ENCODE data around the gene CDC42EP3.

CDC42EP3 gene

GRCh38 chr2:37601569-37601968, 69.9 kb downstream of the CDC42EP3 start:
- Histone ChIP-seq H3K9me3 (ENCODE audit: control insufficient read depth, low read length) (no peaks in the 10 kb centered on the region), H3K4me3 (ENCODE audit: low read length) (no peak overlapping the region), H3K27me3 (ENCODE audit: control insufficient read depth, insufficient read depth, low read length) (no peaks in the 10 kb centered on the region), H3K4me1 (ENCODE audit: control insufficient read depth, insufficient read depth, low read length) (no peaks in the 10 kb centered on the region), H3K9ac (ENCODE audit: low read length) (no peak overlapping the region), H3K36me3 (ENCODE audit: control insufficient read depth, insufficient read depth, low read length) (no peaks in the 10 kb centered on the region)

- Histone ChIP-seq H3K9me3 (ENCODE audit: control insufficient read depth, low read length) (no peaks in the 10 kb centered on the region), H3K4me3 (ENCODE audit: low read length) (no peak overlapping the region), H3K27me3 (ENCODE audit: control insufficient read depth, insufficient read depth, low read length) (no peaks in the 10 kb centered on the region), H3K36me3 (ENCODE audit: control insufficient read depth, insufficient read depth, low read length) (no peaks in the 10 kb centered on the region), H3K9ac (ENCODE audit: low read length) (no peak overlapping the region), H3K4me1 (ENCODE audit: control insufficient read depth, insufficient read depth, low read length) (no peaks in the 10 kb centered on the region)
Observed at GRCh38 chr2:37600735-37601134, 70.7 kb downstream of the CDC42EP3 start.

- no peaks in the 10 kb centered on the region for H3K36me3 ChIP-seq (ENCODE audit: control insufficient read depth, insufficient read depth, low read length)
- no peak overlapping the region for H3K4me3 ChIP-seq (ENCODE audit: low read length)
- no peaks in the 10 kb centered on the region for H3K9me3 ChIP-seq (ENCODE audit: control insufficient read depth, low read length)
- no peaks in the 10 kb centered on the region for H3K4me1 ChIP-seq (ENCODE audit: control insufficient read depth, insufficient read depth, low read length)
- no peak overlapping the region for H3K9ac ChIP-seq (ENCODE audit: low read length)
- no peaks in the 10 kb centered on the region for H3K27me3 ChIP-seq (ENCODE audit: control insufficient read depth, insufficient read depth, low read length)
Observed at GRCh38 chr2:37599688-37600525, 71.5 kb downstream of the CDC42EP3 start.

DNA sequence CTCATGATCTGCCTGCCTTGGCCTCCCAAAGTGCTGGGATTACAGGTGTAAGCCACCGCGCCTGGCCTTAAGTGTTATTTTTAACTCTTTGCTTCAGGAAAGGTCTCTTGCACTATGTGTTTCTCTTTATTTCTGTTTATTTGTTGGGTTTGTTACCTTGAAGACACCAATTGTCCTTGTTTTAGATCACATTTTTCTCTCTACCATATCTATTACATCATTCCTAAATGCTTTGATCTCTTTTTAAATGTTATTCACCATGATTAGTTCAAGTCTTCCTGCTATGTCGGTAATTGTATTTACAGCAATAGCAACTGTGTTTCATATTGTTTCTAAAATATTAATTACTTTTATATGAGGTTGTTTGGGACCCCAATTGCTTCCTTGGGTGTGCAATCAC, 77.7 kb downstream of the CDC42EP3 start:
- Histone ChIP-seq H3K27me3 (ENCODE audit: control insufficient read depth, insufficient read depth, low read length) (no peaks in the 10 kb centered on the region), H3K9me3 (ENCODE audit: control insufficient read depth, low read length) (no peaks in the 10 kb centered on the region), H3K4me3 (ENCODE audit: low read length) (no peak overlapping the region), H3K4me1 (ENCODE audit: control insufficient read depth, insufficient read depth, low read length) (no peaks in the 10 kb centered on the region), H3K36me3 (ENCODE audit: control insufficient read depth, insufficient read depth, low read length) (no peaks in the 10 kb centered on the region), H3K9ac (ENCODE audit: low read length) (no peak overlapping the region)

GRCh38 chr2:37593024-37593423, 78.4 kb downstream of the CDC42EP3 start:
- no peak overlapping the region for H3K9ac ChIP-seq (ENCODE audit: low read length)
- no peaks in the 10 kb centered on the region for H3K9me3 ChIP-seq (ENCODE audit: control insufficient read depth, low read length)
- H3K36me3 ChIP-seq (ENCODE audit: control insufficient read depth, insufficient read depth, low read length), result no peaks in the 10 kb centered on the region
- no peak overlapping the region for H3K4me3 ChIP-seq (ENCODE audit: low read length)
- H3K4me1 ChIP-seq (ENCODE audit: control insufficient read depth, insufficient read depth, low read length), result no peaks in the 10 kb centered on the region
- no peaks in the 10 kb centered on the region for H3K27me3 ChIP-seq (ENCODE audit: control insufficient read depth, insufficient read depth, low read length)
